A549 (cell line): ENCODE measurements around the gene NPC1L1. TPM values are rescaled to one million over a fixed set of nuclear protein-coding genes. Genes with fewer than 3 reads are reported as not detected.
A peak's percentile ranks its signal among the peaks of the same experiment; 100 is the strongest.

ENCODE experiments used
- ATAC-seq, 2 experiments: fragments of 200-7000 bp in 1 of 2; fragments of >200 bp in 1 of 2; cut with Nextera tagmentation in 1 of 2; cut with Tn5 transposase in 1 of 2; 3 replicates each; pipeline versions ENCODE4 v1.8.0 to v1.9.1; 2018 to 2020; ENCODE audit warnings: mild to moderate bottlenecking in 1 of 2, moderate library complexity in 1 of 2
- CTCF ChIA-PET: fragments of 300-600 bp; sonication (Branson Sonifier 250); formaldehyde crosslinking; extraction: SDS; loops from one replicate; lab custom pipeline; 2021; ENCODE audit warnings: antibody characterized with exemption, inconsistent platforms; lab: Yijun Ruan, JAX
- POLR2A ChIA-PET: fragments of 350-600 bp; formaldehyde crosslinking; extraction: SDS; loops from one replicate; lab custom pipeline; 2021; ENCODE audit warnings: antibody characterized with exemption, inconsistent platforms; lab: Yijun Ruan, JAX
- DNase-seq, 2 experiments: peaks; one replicate each; pipeline versions ENCODE4 v3.0.0 to v3.0.0-alpha.2; 2011 to 2016; ENCODE audit warnings: low read depth in 1 of 2, low spot score in 1 of 2
- FAIRE-seq: peaks from 2 replicates; lab custom pipeline; 2011; peaks lifted over from hg19 to GRCh38; lab: Jason Lieb, UNC
- H3K27ac ChIP-seq, 2 experiments: fragments of >200 bp; sonication (Bioruptor Twin); formaldehyde crosslinking; 3 replicates each; pipeline ENCODE4 v1.5.1; 2016 to 2017
- H3K4me1 ChIP-seq: fragments of >200 bp; sonication (Bioruptor Twin); formaldehyde crosslinking; 3 replicates; pipeline ENCODE4 v1.6.1; 2016
- H3K4me2 ChIP-seq: fragments of >200 bp; sonication (Bioruptor Twin); formaldehyde crosslinking; 3 replicates; pipeline ENCODE4 v1.6.1; 2016
- H3K4me3 ChIP-seq: fragments of >200 bp; sonication (Bioruptor Twin); formaldehyde crosslinking; 3 replicates; pipeline ENCODE4 v1.5.1; 2016
- H3K9me3 ChIP-seq: fragments of >200 bp; sonication (Bioruptor Twin); formaldehyde crosslinking; 3 replicates; pipeline ENCODE4 v1.6.1; 2016
- CHD2 ChIP-seq: fragments of 150-350 bp; IDR thresholded peaks from 2 replicates; pipeline ENCODE4 v1.6.1; 2014; ENCODE audit warnings: low read length; ENCODE audit not compliant: partially characterized antibody
- CHD4 ChIP-seq: fragments of 200-600 bp; sonication (generic); IDR thresholded peaks from 2 replicates; pipeline ENCODE4 v1.6.1; 2016; ENCODE audit warnings: antibody characterized with exemption, mild to moderate bottlenecking, borderline replicate concordance
- CTCF ChIP-seq: fragments of >200 bp; sonication (Bioruptor Twin); formaldehyde crosslinking; IDR thresholded peaks from 3 replicates; pipeline ENCODE4 v1.5.1; 2016
- E2F6 ChIP-seq: IDR thresholded peaks from 2 replicates; pipeline ENCODE4 v1.6.1; 2012; ENCODE audit warnings: low read depth, borderline replicate concordance
- EHMT2 ChIP-seq: fragments of 200-600 bp; sonication (generic); IDR thresholded peaks from 2 replicates; pipeline ENCODE4 v1.6.1; 2016; ENCODE audit warnings: antibody characterized with exemption, low read depth, mild to moderate bottlenecking, moderate library complexity
- EP300 ChIP-seq, 2 experiments: fragments of >200 bp; sonication (Bioruptor Twin); formaldehyde crosslinking; IDR thresholded peaks; 2 replicates in 1 of 2; 3 replicates in 1 of 2; pipeline ENCODE4 v1.6.1; 2016 to 2017
- HEYL ChIP-seq: fragments of 250-450 bp; sonication (Bioruptor Pico); IDR thresholded peaks from 2 replicates; pipeline ENCODE4 v1.8.0; 2021; ENCODE audit warnings: mild to moderate bottlenecking, moderate library complexity
- HOXB5 ChIP-seq: fragments of 250-450 bp; sonication (Bioruptor Pico); IDR thresholded peaks from 2 replicates; pipeline ENCODE4 v1.5.0; 2020; ENCODE audit warnings: mild to moderate bottlenecking, moderate library complexity
- MAFK ChIP-seq: fragments of 450-650 bp; IDR thresholded peaks from 2 replicates; pipeline ENCODE4 v1.6.1; 2014; ENCODE audit not compliant: partially characterized antibody
- MAZ ChIP-seq: fragments of 150-350 bp; IDR thresholded peaks from 2 replicates; pipeline ENCODE4 v1.6.1; 2014; ENCODE audit warnings: antibody characterized with exemption, low read depth, low read length, borderline replicate concordance
- MYC ChIP-seq: IDR thresholded peaks from 2 replicates; pipeline ENCODE4 v1.6.1; 2012; ENCODE audit warnings: mild to moderate bottlenecking, inconsistent platforms, low read length, improper control_type of control experiment, borderline replicate concordance
- NFE2L2 ChIP-seq: fragments of 150-350 bp; conservative IDR thresholded peaks from 2 replicates; pipeline ENCODE4 v1.6.1; 2014; ENCODE audit warnings: low read length
- PHF8 ChIP-seq: fragments of 200-600 bp; sonication (generic); IDR thresholded peaks from 2 replicates; pipeline ENCODE4 v1.6.1; 2016; ENCODE audit warnings: low read depth, mild to moderate bottlenecking, antibody characterized with exemption, moderate library complexity, borderline replicate concordance
- POLR2A ChIP-seq: IDR thresholded peaks from 2 replicates; pipeline ENCODE4 v1.6.1; 2012; ENCODE audit warnings: mild to moderate bottlenecking, low read length
- POLR2AphosphoS2 ChIP-seq: conservative IDR thresholded peaks from 2 replicates; pipeline ENCODE4 v1.6.1; 2012; ENCODE audit warnings: low read length, improper control_type of control experiment, inconsistent platforms
- RAD21 ChIP-seq, 2 experiments: fragments of >200 bp in 1 of 2; sonication (Bioruptor Twin) in 1 of 2; formaldehyde crosslinking in 1 of 2; IDR thresholded peaks in 1 of 2; conservative IDR thresholded peaks in 1 of 2; 2 replicates in 1 of 2; 3 replicates in 1 of 2; pipeline ENCODE4 v1.6.1; 2012 to 2018; ENCODE audit warnings: inconsistent platforms in 1 of 2
- RARB ChIP-seq: fragments of 250-450 bp; sonication (Bioruptor Pico); IDR thresholded peaks from 2 replicates; pipeline ENCODE4 v1.8.0; 2021; ENCODE audit warnings: mild to moderate bottlenecking, moderate library complexity
- RCOR1 ChIP-seq: fragments of 150-350 bp; IDR thresholded peaks from 2 replicates; pipeline ENCODE4 v1.6.1; 2014; ENCODE audit warnings: antibody characterized with exemption, low read length, low read depth
- RNF2 ChIP-seq: fragments of 200-600 bp; sonication (generic); IDR thresholded peaks from 2 replicates; pipeline ENCODE4 v1.6.1; 2016; ENCODE audit warnings: low read depth, mild to moderate bottlenecking, antibody characterized with exemption, moderate library complexity, borderline replicate concordance
- SMC3 ChIP-seq: fragments of >200 bp; sonication (Bioruptor Twin); formaldehyde crosslinking; IDR thresholded peaks from 3 replicates; pipeline ENCODE4 v1.6.1; 2018; ENCODE audit warnings: inconsistent platforms
- SREBF2 ChIP-seq: fragments of 450-650 bp; IDR thresholded peaks from 2 replicates; pipeline ENCODE4 v1.6.1; 2014; ENCODE audit warnings: mild to moderate bottlenecking, moderate library complexity
- TFCP2L1 ChIP-seq: fragments of 250-450 bp; sonication (Bioruptor Pico); IDR thresholded peaks from 2 replicates; pipeline ENCODE4 v1.5.0; 2021; ENCODE audit warnings: mild to moderate bottlenecking
- TP53 ChIP-seq: fragments of 250-450 bp; sonication (Bioruptor Pico); IDR thresholded peaks from 2 replicates; pipeline ENCODE4 v1.5.0; 2021; ENCODE audit warnings: mild to moderate bottlenecking, moderate library complexity
- ZC3H11A ChIP-seq: fragments of 450-650 bp; IDR thresholded peaks from 2 replicates; pipeline ENCODE4 v1.6.1; 2014; ENCODE audit warnings: antibody characterized with exemption, mild to moderate bottlenecking
- ZSCAN20 ChIP-seq: fragments of 250-450 bp; sonication (Bioruptor Pico); IDR thresholded peaks from 2 replicates; pipeline ENCODE4 v1.8.0; 2022; ENCODE audit warnings: mild to moderate bottlenecking, moderate library complexity
- WGBS: methylation state at CpG from one replicate; pipeline ENCODE4 v1.1.6; 2017; ENCODE audit errors: missing lambda C conversion rate; 5-methylcytosine and 5-hydroxymethylcytosine counted together
- polyA plus RNA-seq, 4 experiments: library from polyadenylated mRNA; depleted of rRNA in 3 of 4; stranded (reverse); fragments of >200 nt; fragmentation: RNase III in 1 of 4; extraction: RNeasy Plus Mini Kit Qiagen cat#74134 plus additional on column Dnase treatment in 1 of 4; gene quantifications; 2 replicates in 3 of 4; 3 replicates in 1 of 4; pipeline ENCODE4 v1.2.3, GENCODE V29; 2011 to 2017
- TF ChIP-seq, protein P1 (sequence below): IDR thresholded peaks from 2 replicates; pipeline ENCODE4 v1.6.1; 2012
- TF ChIP-seq, protein P2 (sequence below): IDR thresholded peaks from 2 replicates; pipeline ENCODE4 v1.6.1; 2012
- TF ChIP-seq, protein P3 (sequence below): fragments of >200 bp; sonication (Bioruptor Twin); formaldehyde crosslinking; IDR thresholded peaks from 3 replicates; pipeline ENCODE4 v1.6.1; 2016

NPC1L1 gene
- polyA plus RNA-seq, 2 of the 4 experiments (the other 2 are of a cell fraction), result 0.04 to 0.06 TPM

- WGBS, result 89% methylated on average over 13 of the region's 13 CpGs
- FAIRE-seq (no peak), DNase-seq (no peak), ATAC-seq (no peak)
- ChIA-PET POLR2A (interaction anchor here (1.0 to 2.5 kb wide), 4 partner anchors 10 to 529 kb away, joined by 3 to 21 read pairs (median 14); partner anchors contain the start of genes DDX56, H2AZ2 and TBRG4), CTCF (interaction anchor here (0.6 to 5.0 kb wide), 7 partner anchors 8 to 553 kb away, joined by 3 to 18 read pairs (median 4); partner anchors contain the start of gene H2AZ2)
- Histone ChIP-seq H3K4me2 (peak overlapping the region; percentile 78), H3K4me3 (peak overlapping the region; percentile 68), H3K27ac (peak overlapping the region; percentile 92), H3K4me1 (peaks cover 16% of the 10 kb centered on the region), H3K9me3 (no peaks in the 10 kb centered on the region)
- TF ChIP-seq POLR2AphosphoS2, result no peak
- TF ChIP-seq, protein P1, sequence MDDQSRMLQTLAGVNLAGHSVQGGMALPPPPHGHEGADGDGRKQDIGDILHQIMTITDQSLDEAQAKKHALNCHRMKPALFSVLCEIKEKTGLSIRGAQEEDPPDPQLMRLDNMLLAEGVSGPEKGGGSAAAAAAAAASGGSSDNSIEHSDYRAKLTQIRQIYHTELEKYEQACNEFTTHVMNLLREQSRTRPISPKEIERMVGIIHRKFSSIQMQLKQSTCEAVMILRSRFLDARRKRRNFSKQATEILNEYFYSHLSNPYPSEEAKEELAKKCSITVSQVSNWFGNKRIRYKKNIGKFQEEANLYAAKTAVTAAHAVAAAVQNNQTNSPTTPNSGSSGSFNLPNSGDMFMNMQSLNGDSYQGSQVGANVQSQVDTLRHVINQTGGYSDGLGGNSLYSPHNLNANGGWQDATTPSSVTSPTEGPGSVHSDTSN, result no peak
- TF ChIP-seq TFCP2L1 (CRISPR knock-in tag), result no peak
- no peak for TF ChIP-seq RCOR1
- TF ChIP-seq ZSCAN20, result no peak
- no peak for TF ChIP-seq HEYL (CRISPR knock-in tag)
- TF ChIP-seq SMC3, result no peak
- TF ChIP-seq CHD2, result no peak
- TF ChIP-seq EP300 (IDR thresholded peaks at IDR 0.05), result no peak
- TF ChIP-seq RARB, result no peak
- TF ChIP-seq EHMT2, result no peak
- TF ChIP-seq RNF2, result no peak
- TF ChIP-seq MAZ, result no peak
- no peak for TF ChIP-seq RAD21 (conservative IDR thresholded peaks at IDR 0.05 in 1 of 2, IDR thresholded peaks at IDR 0.05 in 1 of 2)
- no peak for TF ChIP-seq CHD4
Observed at GRCh38 chr7:44583146-44583865, 42.2 kb upstream of the NPC1L1 start.

DNA sequence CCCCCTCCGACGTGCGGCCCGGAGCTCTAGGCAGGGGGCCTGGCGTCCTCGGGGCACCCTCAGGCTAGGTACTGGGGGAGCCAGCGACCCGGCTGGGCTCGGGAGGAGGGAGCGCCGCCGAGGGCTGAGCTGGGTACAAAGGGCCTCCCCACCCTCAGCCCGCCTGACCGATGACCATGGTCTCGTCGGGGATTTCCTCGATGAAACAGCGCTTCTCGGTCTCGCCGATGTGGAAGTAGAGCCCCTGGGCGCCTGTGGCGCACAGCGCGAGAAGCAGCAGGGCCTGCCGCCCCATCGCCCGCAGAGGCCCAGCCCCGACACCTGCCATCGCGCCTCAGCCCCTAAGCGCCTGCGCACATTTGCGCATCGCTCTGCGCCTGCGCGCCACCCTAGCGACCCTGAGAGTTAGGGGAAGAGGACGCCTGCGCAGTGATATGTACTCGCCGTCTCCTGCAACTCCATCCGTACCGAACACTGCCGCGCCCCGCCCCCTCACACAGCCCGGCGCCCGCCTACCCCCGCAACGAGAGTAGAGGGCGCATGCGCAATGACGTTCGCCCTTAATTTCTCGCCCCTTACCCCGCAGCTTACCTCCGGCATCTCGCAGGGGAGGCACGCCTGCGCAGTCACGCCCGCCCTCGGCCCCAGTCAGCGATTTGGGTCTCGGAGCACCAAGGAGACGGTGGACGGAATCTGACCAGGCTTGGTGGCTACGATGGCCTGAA lies 40.9 kb upstream of the NPC1L1 start, which contains the start of gene TMED4:
Gene TMED4, minus strand, starts transcription at position 353 of the 725 bp plus-strand sequence. Its CDS starts 25 bp downstream, at position 328.
- ChIA-PET CTCF (interaction anchor here (0.6 to 5.0 kb wide), 6 partner anchors 9 to 554 kb away, joined by 3 to 18 read pairs (median 4); no protein-coding TSS in a partner anchor), POLR2A (interaction anchor here (0.6 to 2.5 kb wide), 9 partner anchors 8 to 554 kb away, joined by 3 to 21 read pairs (median 5); partner anchors contain the start of genes DDX56, H2AZ2, NUDCD3 and OGDH)
- Histone ChIP-seq H3K4me2 (peak within 1 kb of the TSS; percentile 78), H3K4me1 (peaks cover 16% of the 10 kb centered on the region), H3K9me3 (no peaks in the 10 kb centered on the region), H3K27ac (peak within 1 kb of the TSS; percentile 94 to 95), H3K4me3 (peak within 1 kb of the TSS; percentile 94)
- WGBS, result 1% methylated on average over 23 of the region's 71 CpGs
- ATAC-seq (peak; percentile 94), DNase-seq (peak; percentile 98 to 99), FAIRE-seq (no peak)
- TF ChIP-seq PHF8, result peak; percentile 62; the same call in 1 of the 2 replicates
- no peak for TF ChIP-seq NFE2L2
- peak; percentile 28; the same call in 1 of the 2 replicates for TF ChIP-seq MYC
- no peak for TF ChIP-seq HOXB5 (CRISPR knock-in tag)
- TF ChIP-seq, protein P2, sequence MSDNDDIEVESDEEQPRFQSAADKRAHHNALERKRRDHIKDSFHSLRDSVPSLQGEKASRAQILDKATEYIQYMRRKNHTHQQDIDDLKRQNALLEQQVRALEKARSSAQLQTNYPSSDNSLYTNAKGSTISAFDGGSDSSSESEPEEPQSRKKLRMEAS, result peak; percentile 61; the same call in 1 of the 2 replicates
- no peak for TF ChIP-seq POLR2AphosphoS2
- TF ChIP-seq MAFK, result peak; percentile 94
- TF ChIP-seq CTCF, result no peak
- peak; percentile 62 for TF ChIP-seq E2F6
- TF ChIP-seq, protein P1, result 0 out of 2 replicates have a peak, but pooled peaks have one; percentile 25
- no peak for TF ChIP-seq EP300 (IDR thresholded peaks at IDR 0.05)
- TF ChIP-seq ZC3H11A, result no peak
- TF ChIP-seq RNF2, result no peak
- TF ChIP-seq, protein P3, sequence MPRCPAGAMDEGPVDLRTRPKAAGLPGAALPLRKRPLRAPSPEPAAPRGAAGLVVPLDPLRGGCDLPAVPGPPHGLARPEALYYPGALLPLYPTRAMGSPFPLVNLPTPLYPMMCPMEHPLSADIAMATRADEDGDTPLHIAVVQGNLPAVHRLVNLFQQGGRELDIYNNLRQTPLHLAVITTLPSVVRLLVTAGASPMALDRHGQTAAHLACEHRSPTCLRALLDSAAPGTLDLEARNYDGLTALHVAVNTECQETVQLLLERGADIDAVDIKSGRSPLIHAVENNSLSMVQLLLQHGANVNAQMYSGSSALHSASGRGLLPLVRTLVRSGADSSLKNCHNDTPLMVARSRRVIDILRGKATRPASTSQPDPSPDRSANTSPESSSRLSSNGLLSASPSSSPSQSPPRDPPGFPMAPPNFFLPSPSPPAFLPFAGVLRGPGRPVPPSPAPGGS, result peak; percentile 86
- TF ChIP-seq SREBF2, result no peak
- TF ChIP-seq POLR2A, result peak; percentile 93
- TF ChIP-seq CHD4, result no peak
- no peak for TF ChIP-seq TP53 (CRISPR knock-in tag)
